Psoas muscle (tissue), 8 donors: ENCODE results near the gene ZNF14. TPM values are rescaled to one million over a fixed set of nuclear protein-coding genes. Genes with fewer than 3 reads are reported as not detected.
"Not testable (repeated sequence)": the region's sequence is repeated elsewhere in the genome, so short reads cannot be mapped to it uniquely, and the experiment has no call there.

Experiments used
- ATAC-seq, 4 donors: fragments of 200-7000 bp; cut with Tn5 transposase; one replicate each; pipeline ENCODE4 v1.9.1; 2020; ENCODE audit warnings: moderate library complexity in 3 of 4, mild to moderate bottlenecking in 2 of 4
- DNase-seq, 2 donors: peaks; one replicate each; pipeline ENCODE4 v3.0.0-alpha.2; 2020
- H3K27ac ChIP-seq: fragments of 200-600 bp; one replicate; pipeline ENCODE4 v1.8.0; 2022
- H3K27me3 ChIP-seq, 3 donors: fragments of 200-600 bp in 1 of 3; one replicate each; pipeline versions ENCODE4 v1.6.1 to v1.8.0; 2013 to 2022; ENCODE audit warnings: low read length in 2 of 3, mild to moderate bottlenecking in 2 of 3, moderate library complexity in 1 of 3; ENCODE audit not compliant: insufficient read depth in 3 of 3
- H3K36me3 ChIP-seq, 2 donors: fragments of 200-600 bp in 1 of 2; one replicate each; pipeline versions ENCODE4 v1.6.1 to v1.8.0; 2013 to 2022; ENCODE audit warnings: low read depth in 1 of 2, mild to moderate bottlenecking in 1 of 2, moderate library complexity in 1 of 2; ENCODE audit not compliant: insufficient read depth in 1 of 2
- H3K4me1 ChIP-seq: fragments of 200-600 bp; one replicate; pipeline ENCODE4 v1.8.0; 2022
- H3K4me3 ChIP-seq: fragments of 200-600 bp; one replicate; pipeline ENCODE4 v1.8.0; 2022; ENCODE audit warnings: mild to moderate bottlenecking
- H3K9me3 ChIP-seq: fragments of 200-600 bp; one replicate; pipeline ENCODE4 v1.8.0; 2022
- CTCF ChIP-seq: fragments of 200-600 bp; IDR thresholded peaks from one replicate; pipeline ENCODE4 v1.8.0; 2022; ENCODE audit warnings: antibody characterized with exemption
- WGBS, 3 donors: extraction: QIAGEN DNeasy Blood & Tissue Kit; methylation state at CpG; one replicate each; pipeline versions ENCODE4 v1.1.6 to v1.1.7; 2013; 5-methylcytosine and 5-hydroxymethylcytosine counted together
- intact Hi-C, 2 donors: fragments of 100-400 bp; cut with DNase I; formaldehyde crosslinking; loops; one replicate each; pipeline versions ENCODE4 v1.11.0 to v1.14.2; 2022
- polyA plus RNA-seq, 3 donors: library from polyadenylated mRNA; stranded (reverse); fragments of 200-250 nt; gene quantifications; one replicate each; pipeline ENCODE4 v1.2.3, GENCODE V29; 2013
- total RNA-seq, 4 donors: library from RNA; stranded (reverse); fragmentation: NEBNext Ultra II Directional in 2 of 4; extraction: Animal tissue kit (Norgen Biotek cat#: 25700) in 2 of 4; gene quantifications; one replicate each; pipeline versions ENCODE4 v1.2.1 to v1.2.4, GENCODE V29; 2021 to 2023
- donor health status: healthy with polysubstance abuse.
- donor health status: DM: no; HTN: no; CAD: no; lungs with moderate emphysema.
- donor health status: Bipolar disorder and iron deficiency.
- donor health status: healthy.
- donor health status: DM: yes; HTN: yes; CAD: no.
- donor health status: DM: no; HTN: no; CAD: no.
- donor health status: DM: no; HTN: no; CAD: no.
- donor health status: DM: yes; HTN: yes; CAD: no.

ZNF14 gene
- total and polyA plus RNA-seq, 7 donors = 1.0 to 3.4 (median 1.9) TPM

- H3K4me3 ChIP-seq = no peak overlapping the region
Measured at GRCh38 chr19:19696386-19696785, 36.5 kb downstream of the ZNF14 start.

GRCh38 chr19:19691683-19692082 is 41.2 kb downstream of the ZNF14 start:
- H3K4me1 ChIP-seq = no peaks in the 10 kb centered on the region
- no peak for DNase-seq
- no peak overlapping the region for H3K27ac ChIP-seq
- no peaks in the 10 kb centered on the region for H3K36me3 ChIP-seq
- H3K4me3 ChIP-seq = no peak overlapping the region
- ATAC-seq = no peak
- intact Hi-C loops = no loop called here
- TF ChIP-seq CTCF = no peak
- no peaks in the 10 kb centered on the region for H3K27me3 ChIP-seq
- H3K9me3 ChIP-seq = peaks cover 3% of the 10 kb centered on the region
- 84 to 91% (median 85%) methylated on average over 10 of the region's 10 CpGs for WGBS, 3 donors

More at GRCh38 chr19:19696386-19696785, 36.5 kb downstream of the ZNF14 start:
- whole genome bisulfite sequencing, 3 donors = 64 to 82% (median 75%) methylated on average over 2 of the region's 2 CpGs
- H3K9me3 ChIP-seq = peaks cover 19% of the 10 kb centered on the region
- no peaks in the 10 kb centered on the region for H3K27me3 ChIP-seq
- H3K27ac ChIP-seq = no peak overlapping the region
- DNase-seq (no peak), ATAC-seq (no peak)
- no peaks in the 10 kb centered on the region for H3K36me3 ChIP-seq
- intact Hi-C loops = no loop called here
- TF ChIP-seq CTCF = no peak
- no peaks in the 10 kb centered on the region for H3K4me1 ChIP-seq

GRCh38 chr19:19689023-19689422 is 43.9 kb downstream of the ZNF14 start:
- intact Hi-C loops = not testable (repeated sequence)

GRCh38 chr19:19687090-19687489 is 45.8 kb downstream of the ZNF14 start:
- Histone ChIP-seq H3K27me3 (no peaks in the 10 kb centered on the region), H3K9me3 (peaks cover 24% of the 10 kb centered on the region), H3K4me1 (no peaks in the 10 kb centered on the region), H3K27ac (no peak overlapping the region), H3K4me3 (no peak overlapping the region), H3K36me3 (no peaks in the 10 kb centered on the region)
- intact Hi-C loops = no loop called here
- 89 to 93% (median 90%) methylated on average over 3 of the region's 3 CpGs for WGBS, 3 donors
- DNase-seq (no peak), ATAC-seq (no peak)
- TF ChIP-seq CTCF = no peak

More at GRCh38 chr19:19689023-19689422, 43.9 kb downstream of the ZNF14 start:
- H3K27me3 ChIP-seq, ATAC-seq, H3K4me3 ChIP-seq, H3K36me3 ChIP-seq, DNase-seq, H3K27ac ChIP-seq, H3K4me1 ChIP-seq: not testable (repeated sequence)
- 96 to 97% (median 97%) methylated on average over 10 of the region's 10 CpGs for WGBS, 3 donors
- H3K9me3 ChIP-seq = peaks cover 24% of the 10 kb centered on the region

- WGBS, 3 donors = 97 to 99% (median 99%) methylated on average over 6 of the region's 6 CpGs
- no peak for TF ChIP-seq CTCF
- H3K27me3 ChIP-seq = no peaks in the 10 kb centered on the region
- H3K9me3 ChIP-seq = peaks cover 24% of the 10 kb centered on the region
- no peaks in the 10 kb centered on the region for H3K4me1 ChIP-seq
- H3K36me3 ChIP-seq = no peaks in the 10 kb centered on the region
- DNase-seq (no peak), ATAC-seq (no peak)
- no peak overlapping the region for H3K4me3 ChIP-seq
- intact Hi-C loops = no loop called here
- H3K27ac ChIP-seq = no peak overlapping the region
Measured at GRCh38 chr19:19686580-19686979, 46.3 kb downstream of the ZNF14 start.

GRCh38 chr19:19686119-19686518 is 46.8 kb downstream of the ZNF14 start:
- H3K9me3 ChIP-seq = peaks cover 24% of the 10 kb centered on the region
- DNase-seq, ATAC-seq, H3K4me3 ChIP-seq, H3K27me3 ChIP-seq, H3K27ac ChIP-seq, H3K4me1 ChIP-seq, intact Hi-C loops, H3K36me3 ChIP-seq: not testable (repeated sequence)
- whole genome bisulfite sequencing, 3 donors = 95 to 98% (median 95%) methylated on average over 15 of the region's 15 CpGs
